HepG2 (cell line): ENCODE data around the gene CTU2. TPM values are rescaled to one million over a fixed set of nuclear protein-coding genes. Genes with fewer than 3 reads are reported as not detected.

Experiments
- ATAC-seq: fragments of 200-7000 bp; cut with Tn5 transposase; 3 replicates; pipeline ENCODE4 v1.9.1; 2020; ENCODE audit warnings: mild to moderate bottlenecking, moderate library complexity
- BruUV-seq: library from RNA; stranded (reverse); fragments of 400-500 nt; replicated peaks from 2 replicates; lab custom pipeline; 2021; lab: Mats Ljungman, UMichigan
- CTCF ChIA-PET: fragments of 300-600 bp; formaldehyde crosslinking; extraction: SDS; loops from one replicate; lab custom pipeline; 2021; ENCODE audit warnings: low total read pairs, inconsistent platforms, low intra/inter-chr PET ratio; lab: Yijun Ruan, JAX
- POLR2A ChIA-PET: fragments of 350-600 bp; sonication (Branson Sonifier 250); formaldehyde crosslinking; loops from one replicate; lab custom pipeline; 2020; ENCODE audit warnings: antibody characterized with exemption, inconsistent platforms; lab: Yijun Ruan, JAX
- DNase-seq: peaks from one replicate; pipeline ENCODE4 v3.0.0-alpha.2; 2015; ENCODE audit warnings: low spot score
- FAIRE-seq: peaks from 3 replicates; lab custom pipeline; 2011; peaks lifted over from hg19 to GRCh38; lab: Jason Lieb, UNC
- H2AFZ ChIP-seq: one replicate; pipeline ENCODE4 v1.6.1; 2011; ENCODE audit warnings: low read length, inconsistent platforms
- H3K27ac ChIP-seq: fragments of 300-600 bp; 3 replicates; pipeline ENCODE4 v1.8.0; 2011; ENCODE audit warnings: mixed run types, mild to moderate bottlenecking, mixed read lengths, low read length, inconsistent platforms; ENCODE audit not compliant: insufficient read depth; ENCODE audit errors: extremely low read length
- H3K27me3 ChIP-seq, 2 experiments: fragments of 200-600 bp in 1 of 2; 2 replicates in 1 of 2; 3 replicates in 1 of 2; pipeline versions ENCODE4 v1.6.0 to v1.8.0; 2011; ENCODE audit warnings: low read length in 2 of 2, mild to moderate bottlenecking in 2 of 2, moderate library complexity in 2 of 2, inconsistent platforms in 1 of 2; ENCODE audit not compliant: insufficient read depth in 2 of 2, control insufficient read depth in 1 of 2
- H3K36me3 ChIP-seq, 2 experiments: fragments of 200-600 bp in 1 of 2; replicated peaks in 1 of 2; 2 replicates in 1 of 2; 3 replicates in 1 of 2; pipeline versions ENCODE4 v1.5.1 to v1.8.0; 2011; ENCODE audit warnings: low read length in 2 of 2, inconsistent platforms in 1 of 2; ENCODE audit not compliant: insufficient read depth in 2 of 2, control insufficient read depth in 1 of 2
- H3K4me1 ChIP-seq: 2 replicates; pipeline ENCODE4 v1.5.1; 2012; ENCODE audit warnings: low read length, inconsistent platforms; ENCODE audit not compliant: insufficient read depth
- H3K4me2 ChIP-seq: 2 replicates; pipeline ENCODE4 v1.6.0; 2011; ENCODE audit warnings: low read depth, low read length, inconsistent platforms
- H3K4me3 ChIP-seq, 3 experiments: fragments of 200-600 bp in 1 of 3; sonication (generic), shearing (Covaris generic) in 1 of 3; replicated peaks in 1 of 3; 2 replicates each; pipeline ENCODE4 v1.5.1; 2011 to 2016; ENCODE audit warnings: low read length in 3 of 3, inconsistent platforms in 2 of 3, low read depth in 2 of 3, mild to moderate bottlenecking in 2 of 3, control low read depth in 1 of 3, mixed read lengths in 1 of 3; ENCODE audit not compliant: insufficient read depth in 1 of 3
- H3K79me2 ChIP-seq: one replicate; pipeline ENCODE4 v1.6.1; 2011; ENCODE audit warnings: low read length, inconsistent platforms; ENCODE audit not compliant: insufficient read depth
- H3K9ac ChIP-seq: 2 replicates; pipeline ENCODE4 v1.6.0; 2011; ENCODE audit warnings: mild to moderate bottlenecking, low read depth, low read length, inconsistent platforms; ENCODE audit not compliant: insufficient read depth
- H3K9me3 ChIP-seq: 2 replicates; pipeline ENCODE4 v1.5.1; 2012; ENCODE audit warnings: mild to moderate bottlenecking, low read length
- H4K20me1 ChIP-seq: 2 replicates; pipeline ENCODE4 v1.6.0; 2011; ENCODE audit warnings: inconsistent platforms, mild to moderate bottlenecking, low read length, moderate library complexity; ENCODE audit not compliant: insufficient read depth
- MTA1 ChIP-seq: sonication (generic); formaldehyde crosslinking; IDR thresholded peaks from 2 replicates; pipeline ENCODE4 v1.4.0; 2020; ENCODE audit warnings: missing genetic modification reagents, mild to moderate bottlenecking, borderline replicate concordance
- POLR2A ChIP-seq, 2 experiments: IDR thresholded peaks; 2 replicates each; pipeline ENCODE4 v1.6.1; 2011; ENCODE audit warnings: low read depth in 2 of 2, low read length in 2 of 2, mild to moderate bottlenecking in 1 of 2, moderate library complexity in 1 of 2; ENCODE audit not compliant: insufficient read depth in 1 of 2
- WGBS: methylation state at CpG from one replicate; pipeline ENCODE4 v1.1.6; 2017; ENCODE audit warnings: low lambda C conversion rate; 5-methylcytosine and 5-hydroxymethylcytosine counted together
- in situ Hi-C: cut with HindIII; loops from 2 replicates; pipeline ENCODE4 v1.10.0; 2017; ENCODE audit warnings: low pct_unique_long_range_greater_than_20kb; ENCODE audit not compliant: extremely low pct_ligation_motif_present
- intact Hi-C: fragments of 100-400 bp; cut with micrococcal nuclease; formaldehyde crosslinking; loops from one replicate; pipeline ENCODE4 v1.10.0; 2022; ENCODE audit not compliant: unreplicated experiment
- polyA plus RNA-seq, 8 experiments: library from polyadenylated mRNA; depleted of rRNA in 3 of 8; stranded (reverse) in 7 of 8; unstranded in 1 of 8; fragments of >200 nt; fragmentation: Illumina TruSeq in 4 of 8; extraction: Trizol in 4 of 8; gene quantifications; 2 replicates each; pipeline versions ENCODE4 v1.2.1 to v1.2.3, GENCODE V29; 2011 to 2016; ENCODE audit warnings: low read depth in 4 of 8, missing spikeins in 1 of 8, mixed read lengths in 1 of 8; ENCODE audit not compliant: insufficient read depth in 1 of 8
- total RNA-seq, 5 experiments: library from RNA; depleted of rRNA; stranded (reverse); fragments of >200 nt; fragmentation: Illumina TruSeq; extraction: Trizol; gene quantifications; 2 replicates each; pipeline ENCODE4 v1.2.3, GENCODE V29; 2016; ENCODE audit warnings: low read depth in 1 of 5
- TF ChIP-seq, protein P1 (sequence below): sonication (generic); formaldehyde crosslinking; conservative IDR thresholded peaks from 2 replicates; pipeline ENCODE4 v1.8.0; 2022; ENCODE audit warnings: low read depth, missing genetic modification reagents
- TF ChIP-seq, protein P2 (sequence below): sonication (generic); formaldehyde crosslinking; IDR thresholded peaks from 2 replicates; pipeline ENCODE4 v1.4.0; 2020; ENCODE audit warnings: missing genetic modification reagents, mild to moderate bottlenecking, borderline replicate concordance
- TF ChIP-seq, protein P3 (sequence below): IDR thresholded peaks from 2 replicates; pipeline ENCODE4 v1.4.0; 2020; ENCODE audit warnings: mild to moderate bottlenecking, missing genetic modification reagents

Gene CTU2
- total and polyA plus RNA-seq, 2 of the 13 experiments (the other 11 are each of a cell fraction or from before 2014, with no cell fraction given), result 13.3 to 21.9 TPM

DNA sequence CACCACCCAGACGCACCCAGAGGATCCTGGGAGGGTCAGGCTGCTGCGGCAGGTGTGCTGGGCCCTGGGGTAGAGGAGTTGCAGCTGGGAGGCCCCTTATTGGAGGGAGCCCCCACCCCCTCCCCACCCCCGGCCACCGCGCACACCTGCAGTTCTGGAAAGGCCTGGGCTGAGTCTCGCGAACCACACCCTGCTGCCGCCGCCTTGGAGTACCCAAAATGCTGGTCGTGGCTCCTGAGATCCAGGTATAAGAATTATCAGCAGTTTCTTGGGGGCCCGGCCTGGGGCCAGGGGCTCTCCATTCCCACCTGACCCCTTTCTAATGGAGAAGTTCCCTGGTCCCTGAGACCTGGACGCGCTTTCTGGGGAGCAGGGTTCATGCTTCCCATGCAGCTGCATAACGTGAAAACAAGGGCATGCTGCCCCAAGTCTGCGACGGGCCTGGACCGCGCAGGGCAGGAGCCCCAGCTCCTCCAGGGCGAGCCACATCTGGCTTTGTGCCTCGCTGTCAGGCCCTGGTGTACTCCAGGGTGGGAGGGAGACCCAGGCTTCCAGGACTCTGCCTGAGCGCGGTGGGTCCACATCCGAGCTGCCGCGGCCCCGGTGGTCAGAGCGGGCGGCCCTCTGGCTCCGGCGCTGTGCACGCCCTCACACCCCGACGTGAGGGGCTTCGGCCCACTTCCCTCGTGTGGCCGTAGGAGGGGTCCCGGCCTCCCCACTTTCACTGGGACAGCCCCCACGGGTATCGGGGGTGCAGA, 12.7 kb upstream of the CTU2 start:
- no peak for DNase-seq

More for the DNA sequence above, 12.7 kb upstream of the CTU2 start:
- Histone ChIP-seq H3K4me3 (no peak overlapping the region), H3K79me2 (no peaks in the 10 kb centered on the region), H3K27me3 (peaks cover 37 to 58% of the 10 kb centered on the region in 2 experiments), H4K20me1 (no peaks in the 10 kb centered on the region), H3K4me1 (peaks cover 14% of the 10 kb centered on the region), H3K9ac (no peak overlapping the region), H3K4me2 (no peak overlapping the region), H3K9me3 (no peaks in the 10 kb centered on the region), H3K36me3 (peaks cover 6 to 12% of the 10 kb centered on the region in 2 experiments; a peak in 4 of 5 replicates), H3K27ac (no peak overlapping the region), H2AFZ (no peak overlapping the region)
- 50% methylated on average over 13 of the region's 39 CpGs for WGBS
- in situ Hi-C loops, result no loop called here
- no TSS peak for BruUV-seq
- FAIRE-seq, result no peak
- POLR2A ChIA-PET, result no interaction called here
- TF ChIP-seq, protein P1, sequence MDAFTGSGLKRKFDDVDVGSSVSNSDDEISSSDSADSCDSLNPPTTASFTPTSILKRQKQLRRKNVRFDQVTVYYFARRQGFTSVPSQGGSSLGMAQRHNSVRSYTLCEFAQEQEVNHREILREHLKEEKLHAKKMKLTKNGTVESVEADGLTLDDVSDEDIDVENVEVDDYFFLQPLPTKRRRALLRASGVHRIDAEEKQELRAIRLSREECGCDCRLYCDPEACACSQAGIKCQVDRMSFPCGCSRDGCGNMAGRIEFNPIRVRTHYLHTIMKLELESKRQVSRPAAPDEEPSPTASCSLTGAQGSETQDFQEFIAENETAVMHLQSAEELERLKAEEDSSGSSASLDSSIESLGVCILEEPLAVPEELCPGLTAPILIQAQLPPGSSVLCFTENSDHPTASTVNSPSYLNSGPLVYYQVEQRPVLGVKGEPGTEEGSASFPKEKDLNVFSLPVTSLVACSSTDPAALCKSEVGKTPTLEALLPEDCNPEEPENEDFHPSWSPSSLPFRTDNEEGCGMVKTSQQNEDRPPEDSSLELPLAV (CRISPR knock-in tag), result no peak
- TF ChIP-seq, protein P2, sequence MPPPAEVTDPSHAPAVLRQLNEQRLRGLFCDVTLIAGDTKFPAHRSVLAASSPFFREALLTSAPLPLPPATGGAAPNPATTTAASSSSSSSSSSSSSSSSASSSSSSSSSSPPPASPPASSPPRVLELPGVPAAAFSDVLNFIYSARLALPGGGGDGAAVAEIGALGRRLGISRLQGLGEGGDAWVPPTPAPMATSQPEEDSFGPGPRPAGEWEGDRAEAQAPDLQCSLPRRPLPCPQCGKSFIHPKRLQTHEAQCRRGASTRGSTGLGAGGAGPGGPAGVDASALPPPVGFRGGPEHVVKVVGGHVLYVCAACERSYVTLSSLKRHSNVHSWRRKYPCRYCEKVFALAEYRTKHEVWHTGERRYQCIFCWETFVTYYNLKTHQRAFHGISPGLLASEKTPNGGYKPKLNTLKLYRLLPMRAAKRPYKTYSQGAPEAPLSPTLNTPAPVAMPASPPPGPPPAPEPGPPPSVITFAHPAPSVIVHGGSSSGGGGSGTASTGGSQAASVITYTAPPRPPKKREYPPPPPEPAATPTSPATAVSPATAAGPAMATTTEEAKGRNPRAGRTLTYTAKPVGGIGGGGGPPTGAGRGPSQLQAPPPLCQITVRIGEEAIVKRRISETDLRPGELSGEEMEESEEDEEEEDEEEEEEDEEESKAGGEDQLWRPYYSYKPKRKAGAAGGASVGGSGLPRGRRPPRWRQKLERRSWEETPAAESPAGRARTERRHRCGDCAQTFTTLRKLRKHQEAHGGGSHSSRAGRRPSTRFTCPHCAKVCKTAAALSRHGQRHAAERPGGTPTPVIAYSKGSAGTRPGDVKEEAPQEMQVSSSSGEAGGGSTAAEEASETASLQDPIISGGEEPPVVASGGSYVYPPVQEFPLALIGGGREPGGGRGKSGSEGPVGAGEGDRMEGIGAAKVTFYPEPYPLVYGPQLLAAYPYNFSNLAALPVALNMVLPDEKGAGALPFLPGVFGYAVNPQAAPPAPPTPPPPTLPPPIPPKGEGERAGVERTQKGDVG (CRISPR knock-in tag), result 0 out of 2 replicates have a peak, but pooled peaks have one; percentile 21
- TF ChIP-seq, protein P3, sequence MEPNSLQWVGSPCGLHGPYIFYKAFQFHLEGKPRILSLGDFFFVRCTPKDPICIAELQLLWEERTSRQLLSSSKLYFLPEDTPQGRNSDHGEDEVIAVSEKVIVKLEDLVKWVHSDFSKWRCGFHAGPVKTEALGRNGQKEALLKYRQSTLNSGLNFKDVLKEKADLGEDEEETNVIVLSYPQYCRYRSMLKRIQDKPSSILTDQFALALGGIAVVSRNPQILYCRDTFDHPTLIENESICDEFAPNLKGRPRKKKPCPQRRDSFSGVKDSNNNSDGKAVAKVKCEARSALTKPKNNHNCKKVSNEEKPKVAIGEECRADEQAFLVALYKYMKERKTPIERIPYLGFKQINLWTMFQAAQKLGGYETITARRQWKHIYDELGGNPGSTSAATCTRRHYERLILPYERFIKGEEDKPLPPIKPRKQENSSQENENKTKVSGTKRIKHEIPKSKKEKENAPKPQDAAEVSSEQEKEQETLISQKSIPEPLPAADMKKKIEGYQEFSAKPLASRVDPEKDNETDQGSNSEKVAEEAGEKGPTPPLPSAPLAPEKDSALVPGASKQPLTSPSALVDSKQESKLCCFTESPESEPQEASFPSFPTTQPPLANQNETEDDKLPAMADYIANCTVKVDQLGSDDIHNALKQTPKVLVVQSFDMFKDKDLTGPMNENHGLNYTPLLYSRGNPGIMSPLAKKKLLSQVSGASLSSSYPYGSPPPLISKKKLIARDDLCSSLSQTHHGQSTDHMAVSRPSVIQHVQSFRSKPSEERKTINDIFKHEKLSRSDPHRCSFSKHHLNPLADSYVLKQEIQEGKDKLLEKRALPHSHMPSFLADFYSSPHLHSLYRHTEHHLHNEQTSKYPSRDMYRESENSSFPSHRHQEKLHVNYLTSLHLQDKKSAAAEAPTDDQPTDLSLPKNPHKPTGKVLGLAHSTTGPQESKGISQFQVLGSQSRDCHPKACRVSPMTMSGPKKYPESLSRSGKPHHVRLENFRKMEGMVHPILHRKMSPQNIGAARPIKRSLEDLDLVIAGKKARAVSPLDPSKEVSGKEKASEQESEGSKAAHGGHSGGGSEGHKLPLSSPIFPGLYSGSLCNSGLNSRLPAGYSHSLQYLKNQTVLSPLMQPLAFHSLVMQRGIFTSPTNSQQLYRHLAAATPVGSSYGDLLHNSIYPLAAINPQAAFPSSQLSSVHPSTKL (CRISPR knock-in tag), result no peak
- TF ChIP-seq MTA1 (CRISPR knock-in tag) (no peak), POLR2A (IDR thresholded peaks at IDR 0.05; ENCODE audit: insufficient read depth in 1 of 2, low read depth in 2 of 2, low read length in 2 of 2) (no peak)
- intact Hi-C loops, result no loop called here
- CTCF ChIA-PET, result no interaction called here
- no peak for ATAC-seq
